K562 (cell line): ENCODE data around the gene HS3ST4. TPM values are rescaled to one million over a fixed set of nuclear protein-coding genes. Genes with fewer than 3 reads are reported as not detected.

ENCODE experiments used
- ATAC-seq: fragments of 200-7000 bp; cut with Tn5 transposase; 3 replicates; pipeline ENCODE4 v1.9.1; 2020; ENCODE audit warnings: moderate library complexity
- BruUV-seq: library from RNA; stranded (reverse); fragments of 400-500 nt; replicated peaks from 2 replicates; lab custom pipeline; 2021; lab: Mats Ljungman, UMichigan
- CTCF ChIA-PET: fragments of 300-600 bp; formaldehyde crosslinking; extraction: SDS; loops from one replicate; lab custom pipeline; 2021; ENCODE audit warnings: low intra/inter-chr PET ratio; lab: Yijun Ruan, JAX
- POLR2A ChIA-PET: fragments of 300-600, 350-650 bp; sonication (Branson Sonifier 250); formaldehyde crosslinking; extraction: SDS; loops from one replicate; lab custom pipeline; 2021; ENCODE audit warnings: antibody characterized with exemption, inconsistent platforms; lab: Yijun Ruan, JAX
- DNase-seq, 4 experiments: peaks; one replicate each; pipeline versions ENCODE4 v3.0.0 to v3.0.0-alpha.2; 2011 to 2018; ENCODE audit warnings: low spot score in 3 of 4, mixed read lengths in 3 of 4; ENCODE audit errors: extremely low read depth in 1 of 4
- FAIRE-seq: peaks from 2 replicates; lab custom pipeline; 2011; peaks lifted over from hg19 to GRCh38; lab: Jason Lieb, UNC
- H2AFZ ChIP-seq: 2 replicates; pipeline ENCODE4 v1.6.0; 2011; ENCODE audit warnings: low read depth, low read length, control low read depth, inconsistent platforms
- H3K27ac ChIP-seq: fragments of 200-600 bp; 3 replicates; pipeline ENCODE4 v1.8.0; 2011; ENCODE audit warnings: low read depth, mild to moderate bottlenecking, control low read depth, inconsistent platforms, low read length, moderate library complexity, mixed read lengths; ENCODE audit errors: extremely low read depth
- H3K27me3 ChIP-seq, 2 experiments: fragments of 300-600 bp in 1 of 2; 2 replicates in 1 of 2; 3 replicates in 1 of 2; pipeline versions ENCODE4 v1.6.0 to v1.8.0; 2011; ENCODE audit warnings: inconsistent platforms in 2 of 2, low read length in 2 of 2, mild to moderate bottlenecking in 1 of 2, mixed read lengths in 1 of 2, moderate library complexity in 1 of 2; ENCODE audit not compliant: control insufficient read depth in 2 of 2, insufficient read depth in 2 of 2
- H3K36me3 ChIP-seq: fragments of 300-600 bp; 3 replicates; pipeline ENCODE4 v1.8.0; 2011; ENCODE audit warnings: mild to moderate bottlenecking, low read length, inconsistent platforms; ENCODE audit not compliant: control insufficient read depth, insufficient read depth
- H3K4me1 ChIP-seq, 2 experiments: fragments of 200-600 bp in 1 of 2; replicated peaks in 1 of 2; 2 replicates in 1 of 2; 3 replicates in 1 of 2; pipeline versions ENCODE4 v1.5.1 to v1.8.0; 2011; ENCODE audit warnings: inconsistent platforms in 2 of 2, low read length in 2 of 2, mild to moderate bottlenecking in 1 of 2, mixed read lengths in 1 of 2, moderate library complexity in 1 of 2; ENCODE audit not compliant: control insufficient read depth in 2 of 2, insufficient read depth in 2 of 2
- H3K4me2 ChIP-seq: 2 replicates; pipeline ENCODE4 v1.6.1; 2011; ENCODE audit warnings: low read length, control low read depth, inconsistent platforms, mixed read lengths; ENCODE audit not compliant: insufficient read depth
- H3K4me3 ChIP-seq: fragments of 200-600 bp; sonication (generic), shearing (Covaris generic); 2 replicates; pipeline ENCODE4 v1.5.1; 2016; ENCODE audit warnings: control low read depth, inconsistent platforms
- H3K79me2 ChIP-seq: fragments of 200-600 bp; 3 replicates; pipeline ENCODE4 v1.8.0; 2011; ENCODE audit warnings: low read length, inconsistent platforms; ENCODE audit not compliant: control insufficient read depth, insufficient read depth
- H3K9ac ChIP-seq, 2 experiments: 2 replicates each; pipeline versions ENCODE4 v1.6.0 to v1.6.1; 2011; ENCODE audit warnings: low read depth in 2 of 2, low read length in 2 of 2, control low read depth in 1 of 2, inconsistent platforms in 1 of 2, mild to moderate bottlenecking in 1 of 2, mixed read lengths in 1 of 2; ENCODE audit not compliant: insufficient read depth in 1 of 2
- H3K9me1 ChIP-seq: one replicate; pipeline ENCODE4 v1.6.0; 2011; ENCODE audit warnings: inconsistent platforms, mild to moderate bottlenecking, low read length, moderate library complexity; ENCODE audit not compliant: control insufficient read depth, insufficient read depth
- H3K9me3 ChIP-seq: replicated peaks from 2 replicates; pipeline ENCODE4 v1.5.1; 2011; ENCODE audit warnings: low read depth, low read length, inconsistent platforms; ENCODE audit not compliant: control insufficient read depth, insufficient read depth
- H4K20me1 ChIP-seq: replicated peaks from 2 replicates; pipeline ENCODE4 v1.6.1; 2011; ENCODE audit warnings: low read length, inconsistent platforms, mixed read lengths; ENCODE audit not compliant: control insufficient read depth, insufficient read depth
- ARID1B ChIP-seq: fragments of 450-650 bp; IDR thresholded peaks from 2 replicates; pipeline ENCODE4 v1.6.1; 2016; ENCODE audit warnings: antibody characterized with exemption, mild to moderate bottlenecking, inconsistent platforms
- CBX2 ChIP-seq: fragments of 200-600 bp; sonication (generic); IDR thresholded peaks from one replicate; pipeline ENCODE4 v1.6.1; 2012; ENCODE audit warnings: mild to moderate bottlenecking, low read length, inconsistent platforms; ENCODE audit not compliant: insufficient read depth, poor library complexity, severe bottlenecking
- CCAR2 ChIP-seq: fragments of 200-400 bp; formaldehyde crosslinking; IDR thresholded peaks from 2 replicates; pipeline ENCODE4 v1.6.1; 2017; ENCODE audit warnings: mild to moderate bottlenecking, low read depth, low read length
- DMBX1 ChIP-seq: fragments of 250-450 bp; sonication (Bioruptor Pico); IDR thresholded peaks from 2 replicates; pipeline ENCODE4 v1.8.0; 2022; ENCODE audit warnings: inconsistent platforms, mild to moderate bottlenecking, moderate library complexity, borderline replicate concordance
- E2F8 ChIP-seq: fragments of 450-650 bp; IDR thresholded peaks from 2 replicates; pipeline ENCODE4 v1.7.1; 2018; ENCODE audit warnings: mild to moderate bottlenecking, low read depth; ENCODE audit not compliant: partially characterized antibody
- HNRNPLL ChIP-seq: fragments of 200-400 bp; formaldehyde crosslinking; IDR thresholded peaks from 2 replicates; pipeline ENCODE4 v1.6.1; 2017; ENCODE audit warnings: low read length, low read depth, mild to moderate bottlenecking; ENCODE audit not compliant: poor library complexity, severe bottlenecking
- IRF1 ChIP-seq: sonication (generic); formaldehyde crosslinking; IDR thresholded peaks from 2 replicates; pipeline ENCODE4 v1.8.0; 2022; ENCODE audit warnings: missing genetic modification reagents, mild to moderate bottlenecking, borderline replicate concordance
- KDM2B ChIP-seq: fragments of 250-450 bp; sonication (Bioruptor Pico); IDR thresholded peaks from 2 replicates; pipeline ENCODE4 v1.8.0; 2021; ENCODE audit warnings: mild to moderate bottlenecking, moderate library complexity
- MAZ ChIP-seq, 2 experiments: fragments of 450-650 bp in 1 of 2; sonication (generic) in 1 of 2; formaldehyde crosslinking; IDR thresholded peaks in 1 of 2; conservative IDR thresholded peaks in 1 of 2; 2 replicates each; pipeline versions ENCODE4 v1.4.0 to v1.5.0; 2020; ENCODE audit warnings: mild to moderate bottlenecking in 1 of 2, missing genetic modification reagents in 1 of 2
- NFATC3 ChIP-seq: fragments of 450-650 bp; IDR thresholded peaks from 2 replicates; pipeline ENCODE4 v1.6.1; 2017; ENCODE audit warnings: mild to moderate bottlenecking
- PHF21A ChIP-seq: fragments of 450-650 bp; IDR thresholded peaks from 2 replicates; pipeline ENCODE4 v1.6.1; 2017; ENCODE audit warnings: low read depth, borderline replicate concordance
- TAF7 ChIP-seq: fragments of 450-650 bp; IDR thresholded peaks from 2 replicates; pipeline ENCODE4 v1.6.1; 2016; ENCODE audit warnings: missing genetic modification characterization, missing compliant biosample characterization
- YBX1 ChIP-seq: fragments of 450-650 bp; IDR thresholded peaks from 2 replicates; pipeline ENCODE4 v1.7.1; 2016; ENCODE audit warnings: mild to moderate bottlenecking
- ZNF124 ChIP-seq: sonication (generic); formaldehyde crosslinking; IDR thresholded peaks from 2 replicates; pipeline ENCODE4 v1.8.1; 2022; ENCODE audit warnings: missing genetic modification reagents
- WGBS: fragments of 100-300 bp; shearing (Covaris generic); methylation state at CpG from one replicate; pipeline ENCODE4 v1.1.6; 2016; ENCODE audit warnings: low coverage, mixed read lengths; ENCODE audit not compliant: insufficient coverage; ENCODE audit errors: missing lambda C conversion rate; 5-methylcytosine and 5-hydroxymethylcytosine counted together
- in situ Hi-C: fragments of 300-500 bp; cut with MboI; formaldehyde crosslinking; loops from 4 replicates; pipeline ENCODE4 v1.15.0; 2018; ENCODE audit warnings: inconsistent platforms, mixed read lengths
- intact Hi-C: fragments of 100-400 bp; cut with micrococcal nuclease; formaldehyde crosslinking; loops from 2 replicates; pipeline ENCODE4 v1.14.2; 2022
- polyA plus RNA-seq, 8 experiments: library from polyadenylated mRNA; depleted of rRNA in 4 of 8; stranded (reverse) in 5 of 8; unstranded in 3 of 8; fragments of >200 nt; fragmentation: Nextera tagmentation in 2 of 8; fragmentation: Illumina TruSeq in 1 of 8; extraction: Ambion mirVana in 2 of 8; extraction: Trizol in 1 of 8; gene quantifications; 2 replicates each; pipeline versions ENCODE4 v1.2.1 to v1.2.3, GENCODE V29; 2011 to 2014; ENCODE audit warnings: inconsistent platforms in 1 of 8, missing spikeins in 1 of 8
- total RNA-seq, 7 experiments: library from RNA; depleted of rRNA in 6 of 7; stranded (reverse); fragments of >200 nt in 6 of 7; fragmentation: Illumina TruSeq in 2 of 7; extraction: Trizol in 2 of 7; gene quantifications; 2 replicates each; pipeline versions ENCODE4 v1.2.1 to v1.2.3, GENCODE V29; 2011 to 2021; ENCODE audit warnings: low replicate concordance in 1 of 7
- TF ChIP-seq, protein P1 (sequence below): fragments of 450-650 bp; conservative IDR thresholded peaks from 2 replicates; pipeline ENCODE4 v1.6.1; 2016; ENCODE audit warnings: missing genetic modification characterization, low read depth, mild to moderate bottlenecking, missing compliant biosample characterization, moderate library complexity

HS3ST4 gene
- total and polyA plus RNA-seq, 9 of the 15 experiments (the other 6 are each of a cell fraction or from before 2014, with no cell fraction given): not detected

GRCh38 chr16:25941800-25942499 is 250.2 kb downstream of the HS3ST4 start (continued):
- no peak for TF ChIP-seq YBX1
- TF ChIP-seq HNRNPLL: no peak
- TF ChIP-seq ARID1B: no peak
- TF ChIP-seq, protein P1, sequence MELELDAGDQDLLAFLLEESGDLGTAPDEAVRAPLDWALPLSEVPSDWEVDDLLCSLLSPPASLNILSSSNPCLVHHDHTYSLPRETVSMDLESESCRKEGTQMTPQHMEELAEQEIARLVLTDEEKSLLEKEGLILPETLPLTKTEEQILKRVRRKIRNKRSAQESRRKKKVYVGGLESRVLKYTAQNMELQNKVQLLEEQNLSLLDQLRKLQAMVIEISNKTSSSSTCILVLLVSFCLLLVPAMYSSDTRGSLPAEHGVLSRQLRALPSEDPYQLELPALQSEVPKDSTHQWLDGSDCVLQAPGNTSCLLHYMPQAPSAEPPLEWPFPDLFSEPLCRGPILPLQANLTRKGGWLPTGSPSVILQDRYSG (tag): no peak
- TF ChIP-seq ZNF124 (CRISPR knock-in tag): no peak

GRCh38 chr16:25950586-25951281 is 259.0 kb downstream of the HS3ST4 start:
- in situ Hi-C loops (no loop called here), intact Hi-C loops (no loop called here)
- DNase-seq: no peak
- 0% methylated on average over 3 of the region's 3 CpGs for WGBS
- Histone ChIP-seq H3K79me2 (no peaks in the 10 kb centered on the region), H2AFZ (no peak overlapping the region), H3K9me1 (no peaks in the 10 kb centered on the region), H3K27ac (no peak overlapping the region), H3K4me3 (no peak overlapping the region), H3K36me3 (no peaks in the 10 kb centered on the region), H3K4me1 (no peaks in the 10 kb centered on the region), H3K9me3 (no peaks in the 10 kb centered on the region), H3K27me3 (no peaks in the 10 kb centered on the region), H4K20me1 (no peaks in the 10 kb centered on the region), H3K9ac (no peak overlapping the region), H3K4me2 (no peak overlapping the region)
- ChIA-PET POLR2A (no interaction called here), CTCF (no interaction called here)
- no TSS peak for BruUV-seq
- FAIRE-seq: no peak
- ATAC-seq: no peak
- TF ChIP-seq NFATC3 (no peak), PHF21A (no peak), DMBX1 (no peak), E2F8 (no peak), MAZ (CRISPR knock-in tag; conservative IDR thresholded peaks at IDR 0.05 in 1 of 2, IDR thresholded peaks at IDR 0.05 in 1 of 2) (no peak), CBX2 (no peak), IRF1 (no peak), TAF7 (no peak), CCAR2 (no peak), KDM2B (CRISPR knock-in tag) (no peak)
